ENCODE measurements around the gene SLC35B1. TPM values are rescaled to one million over a fixed set of nuclear protein-coding genes. Genes with fewer than 3 reads are reported as not detected.

SLC35B1 gene
- polyA plus RNA-seq, 1 of the 3 experiments (the other 2 are of a cell fraction), result 89.8 TPM

DNA sequence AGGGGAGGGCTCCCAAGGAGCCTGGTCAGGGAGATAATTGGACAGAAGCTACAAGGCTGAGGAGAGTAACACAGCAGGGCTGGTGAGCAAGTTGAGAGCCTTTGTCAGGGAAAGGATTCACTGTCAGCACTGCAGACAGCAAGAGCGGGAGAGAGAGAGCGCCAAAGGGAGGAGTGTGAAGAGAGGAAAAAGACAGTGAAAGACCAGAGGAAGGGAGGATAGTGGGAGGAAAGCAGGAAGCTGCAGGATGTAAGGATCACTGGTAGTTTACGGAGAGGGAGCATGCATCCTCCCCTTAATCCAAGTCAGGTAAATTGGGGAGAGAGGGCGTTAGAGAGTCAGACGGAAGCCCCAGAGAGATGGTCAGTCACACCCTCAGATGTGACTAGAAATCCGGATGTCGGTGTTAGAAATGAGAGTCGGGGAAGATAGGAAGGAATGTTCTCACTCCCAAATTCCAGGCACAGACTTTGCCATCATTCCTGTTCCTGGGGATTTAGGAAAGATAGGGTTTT is 16.0 kb downstream of the SLC35B1 start:
- Histone ChIP-seq H3K4me3 (ENCODE audit: low read depth in 2 of 2, low read length in 1 of 2) (no peak overlapping the region), H3F3A (replicated peaks; ENCODE audit: insufficient read depth) (peaks cover 4% of the 10 kb centered on the region), H3K9me2 (no peaks in the 10 kb centered on the region), H3K27me3 (ENCODE audit: insufficient read depth) (no peaks in the 10 kb centered on the region), H3K9ac (no peak overlapping the region), H3K9me3 (no peaks in the 10 kb centered on the region), H2AFZ (ENCODE audit: low read depth) (no peak overlapping the region; the same call in 1 of the 2 replicates), H4K20me1 (ENCODE audit: insufficient read depth) (no peaks in the 10 kb centered on the region), H3K4me1 (ENCODE audit: control insufficient read depth in 1 of 2, insufficient read depth in 2 of 2, low read depth in 1 of 2, low read length in 1 of 2) (peaks cover 0 to 2% of the 10 kb centered on the region in 2 experiments; a peak in 1 of 4 replicates), H3K4me2 (no peak overlapping the region), H3K36me3 (replicated peaks in 1 of 2; ENCODE audit: control insufficient read depth in 1 of 2, insufficient read depth in 2 of 2, low read length in 1 of 2) (no peaks in the 10 kb centered on the region), H3K27ac (ENCODE audit: low read depth in 2 of 2, low read length in 1 of 2) (no peak overlapping the region), H3K79me2 (ENCODE audit: insufficient read depth) (no peaks in the 10 kb centered on the region)
- TF ChIP-seq IRF3 (IDR thresholded peaks at IDR 0.05; ENCODE audit: low read depth, low read length) (no peak), TEAD4 (IDR thresholded peaks at IDR 0.05; ENCODE audit: borderline replicate concordance, insufficient read depth) (no peak), ELF1 (IDR thresholded peaks at IDR 0.05) (no peak), FOXJ3 (CRISPR knock-in tag; IDR thresholded peaks at IDR 0.05) (no peak), SMC3 (IDR thresholded peaks at IDR 0.05; ENCODE audit: low read depth, low read length) (no peak), MXI1 (IDR thresholded peaks at IDR 0.05; ENCODE audit: low read depth, low read length) (no peak), REST (IDR thresholded peaks at IDR 0.05; ENCODE audit: low read depth, low read length) (no peak), SIN3A (IDR thresholded peaks at IDR 0.05; ENCODE audit: borderline replicate concordance, low read depth, low read length) (no peak), RXRA (IDR thresholded peaks at IDR 0.05; ENCODE audit: borderline replicate concordance, low read depth) (no peak), NFIC (IDR thresholded peaks at IDR 0.05; ENCODE audit: borderline replicate concordance) (no peak), TAF1 (IDR thresholded peaks at IDR 0.05; ENCODE audit: borderline replicate concordance, low read depth, low read length) (no peak), FOXM1 (IDR thresholded peaks at IDR 0.05; ENCODE audit: low read depth) (no peak), CTCF (IDR thresholded peaks at IDR 0.05) (no peak), RCOR1 (IDR thresholded peaks at IDR 0.05; ENCODE audit: low read length) (no peak), NRF1 (IDR thresholded peaks at IDR 0.05; ENCODE audit: low read depth, low read length) (no peak), EP300 (IDR thresholded peaks at IDR 0.05; ENCODE audit: borderline replicate concordance in 1 of 2, low read depth in 1 of 2, low read length in 1 of 2) (no peak), JUND (IDR thresholded peaks at IDR 0.05) (no peak), GABPA (IDR thresholded peaks at IDR 0.05; ENCODE audit: low read depth) (no peak)
- TF ChIP-seq, protein P1, sequence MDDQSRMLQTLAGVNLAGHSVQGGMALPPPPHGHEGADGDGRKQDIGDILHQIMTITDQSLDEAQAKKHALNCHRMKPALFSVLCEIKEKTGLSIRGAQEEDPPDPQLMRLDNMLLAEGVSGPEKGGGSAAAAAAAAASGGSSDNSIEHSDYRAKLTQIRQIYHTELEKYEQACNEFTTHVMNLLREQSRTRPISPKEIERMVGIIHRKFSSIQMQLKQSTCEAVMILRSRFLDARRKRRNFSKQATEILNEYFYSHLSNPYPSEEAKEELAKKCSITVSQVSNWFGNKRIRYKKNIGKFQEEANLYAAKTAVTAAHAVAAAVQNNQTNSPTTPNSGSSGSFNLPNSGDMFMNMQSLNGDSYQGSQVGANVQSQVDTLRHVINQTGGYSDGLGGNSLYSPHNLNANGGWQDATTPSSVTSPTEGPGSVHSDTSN (IDR thresholded peaks at IDR 0.05), result no peak
- TF ChIP-seq, protein P2, sequence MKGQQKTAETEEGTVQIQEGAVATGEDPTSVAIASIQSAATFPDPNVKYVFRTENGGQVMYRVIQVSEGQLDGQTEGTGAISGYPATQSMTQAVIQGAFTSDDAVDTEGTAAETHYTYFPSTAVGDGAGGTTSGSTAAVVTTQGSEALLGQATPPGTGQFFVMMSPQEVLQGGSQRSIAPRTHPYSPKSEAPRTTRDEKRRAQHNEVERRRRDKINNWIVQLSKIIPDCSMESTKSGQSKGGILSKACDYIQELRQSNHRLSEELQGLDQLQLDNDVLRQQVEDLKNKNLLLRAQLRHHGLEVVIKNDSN (IDR thresholded peaks at IDR 0.05; ENCODE audit: borderline replicate concordance, low read depth), result no peak
- ChIA-PET CTCF (interaction anchor here (0.6 to 50.8 kb wide), 4 partner anchors 8 to 305 kb away, joined by 3 to 2107 read pairs (median 6); partner anchors contain the start of gene NXPH3), POLR2A (interaction anchor here (0.7 kb wide), 1 partner anchor 7 kb away, joined by 3 read pairs; no protein-coding TSS in a partner anchor)
- 57% methylated on average over 8 of the region's 8 CpGs for WGBS (ENCODE audit: low lambda C conversion rate)
- no peak for DNase-seq
